SK-N-SH treated with all-trans-retinoic acid at 6 μM for 48 hours (cell line): Measurements from ENCODE around the gene CNTRL.

Experiments used
- ATAC-seq: fragments of 200-7000 bp; cut with Tn5 transposase; 3 replicates; pipeline ENCODE4 v1.9.1; 2020; ENCODE audit warnings: mild to moderate bottlenecking, moderate library complexity
- CSDC2 ChIP-seq: fragments of 250-450 bp; sonication (Bioruptor Pico); IDR thresholded peaks from 2 replicates; pipeline ENCODE4 v1.5.0; 2020; ENCODE audit warnings: mild to moderate bottlenecking, moderate library complexity
- GLIS3 ChIP-seq: fragments of 250-450 bp; sonication (Bioruptor Pico); IDR thresholded peaks from 2 replicates; pipeline ENCODE4 v1.5.0; 2020; ENCODE audit warnings: mild to moderate bottlenecking, moderate library complexity
- ISL1 ChIP-seq: fragments of 250-450 bp; sonication (Bioruptor Pico); IDR thresholded peaks from 2 replicates; pipeline ENCODE4 v2.1.2; 2022; ENCODE audit warnings: mild to moderate bottlenecking, moderate library complexity
- OSR1 ChIP-seq: fragments of 250-450 bp; sonication (Bioruptor Pico); IDR thresholded peaks from 2 replicates; pipeline ENCODE4 v1.8.0; 2022; ENCODE audit warnings: moderate library complexity, mild to moderate bottlenecking, inconsistent platforms
- PATZ1 ChIP-seq: fragments of 250-450 bp; sonication (Bioruptor Pico); IDR thresholded peaks from 2 replicates; pipeline ENCODE4 v1.8.0; 2020; ENCODE audit warnings: mild to moderate bottlenecking, moderate library complexity, borderline replicate concordance
- PPARA ChIP-seq: fragments of 250-450 bp; sonication (Bioruptor Pico); IDR thresholded peaks from 2 replicates; pipeline ENCODE4 v1.5.0; 2020; ENCODE audit warnings: mild to moderate bottlenecking, borderline replicate concordance
- RARB ChIP-seq: fragments of 250-450 bp; sonication (Bioruptor Pico); IDR thresholded peaks from 2 replicates; pipeline ENCODE4 v1.8.0; 2021; ENCODE audit warnings: mild to moderate bottlenecking, moderate library complexity
- SNAI2 ChIP-seq: fragments of 250-450 bp; sonication (Bioruptor Pico); IDR thresholded peaks from 2 replicates; pipeline ENCODE4 v1.5.0; 2020; ENCODE audit warnings: mild to moderate bottlenecking, moderate library complexity
- TCF4 ChIP-seq: fragments of 250-450 bp; sonication (Bioruptor Pico); IDR thresholded peaks from 2 replicates; pipeline ENCODE4 v1.8.0; 2021; ENCODE audit warnings: mild to moderate bottlenecking, moderate library complexity, borderline replicate concordance
- ZC3H10 ChIP-seq: fragments of 250-450 bp; sonication (Bioruptor Pico); IDR thresholded peaks from 2 replicates; pipeline ENCODE4 v1.5.1; 2021; ENCODE audit warnings: mild to moderate bottlenecking, moderate library complexity
- ZFP3 ChIP-seq: fragments of 250-450 bp; sonication (Bioruptor Pico); IDR thresholded peaks from 2 replicates; pipeline ENCODE4 v1.5.0; 2020; ENCODE audit warnings: mild to moderate bottlenecking, moderate library complexity
- ZFP30 ChIP-seq: fragments of 450-650 bp; formaldehyde crosslinking; IDR thresholded peaks from 2 replicates; pipeline ENCODE4 v1.5.0; 2022; ENCODE audit warnings: mild to moderate bottlenecking, moderate library complexity
- ZNF565 ChIP-seq: fragments of 450-650 bp; formaldehyde crosslinking; conservative IDR thresholded peaks from 2 replicates; pipeline ENCODE4 v1.5.0; 2020; ENCODE audit warnings: low read depth, mild to moderate bottlenecking, moderate library complexity
- ZNF70 ChIP-seq: fragments of 450-650 bp; formaldehyde crosslinking; IDR thresholded peaks from 2 replicates; pipeline ENCODE4 v1.5.0; 2020; ENCODE audit warnings: mild to moderate bottlenecking, moderate library complexity
- ZNF8 ChIP-seq: fragments of 450-650 bp; formaldehyde crosslinking; IDR thresholded peaks from 2 replicates; pipeline ENCODE4 v1.5.0; 2020; ENCODE audit warnings: mild to moderate bottlenecking, moderate library complexity
- TF ChIP-seq, protein P1 (sequence below): fragments of 250-450 bp; sonication (Bioruptor Pico); IDR thresholded peaks from 2 replicates; pipeline ENCODE4 v1.5.0; 2020; ENCODE audit warnings: mild to moderate bottlenecking, moderate library complexity
- TF ChIP-seq, protein P2 (sequence below): fragments of 250-450 bp; sonication (Bioruptor Pico); IDR thresholded peaks from 2 replicates; pipeline ENCODE4 v1.8.0; 2021; ENCODE audit warnings: low read depth, mild to moderate bottlenecking, moderate library complexity, borderline replicate concordance
- TF ChIP-seq, protein P3 (sequence below): fragments of 250-450 bp; sonication (Bioruptor Pico); IDR thresholded peaks from 2 replicates; pipeline ENCODE4 v1.5.1; 2021; ENCODE audit warnings: mild to moderate bottlenecking, moderate library complexity

CNTRL gene

DNA sequence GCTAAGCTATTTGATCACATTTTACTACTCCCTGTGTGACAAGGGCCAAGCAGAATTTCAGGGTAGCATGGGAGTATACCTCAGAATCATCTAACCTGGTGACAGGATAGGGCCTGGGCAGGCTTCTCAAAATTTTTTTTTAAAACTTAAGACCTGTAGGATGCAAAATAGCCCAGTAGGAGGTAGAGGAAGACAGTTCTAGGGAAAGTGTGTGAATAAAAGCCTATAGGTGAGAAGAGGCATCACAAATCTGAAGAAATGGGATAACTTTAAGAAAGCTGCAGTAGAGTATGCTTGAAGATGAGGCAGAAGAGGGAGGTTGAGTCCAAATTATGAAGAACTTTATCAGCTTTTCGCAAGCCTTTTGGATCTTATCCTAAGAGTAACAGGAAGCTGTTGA is 32.3 kb downstream of the CNTRL start:
- ATAC-seq: peak; percentile 59
- TF ChIP-seq RARB (no peak), ZFP3 (CRISPR knock-in tag) (no peak), TCF4 (CRISPR knock-in tag) (no peak), ZNF70 (CRISPR knock-in tag) (no peak), ZC3H10 (CRISPR knock-in tag) (no peak)
- TF ChIP-seq, protein P1, sequence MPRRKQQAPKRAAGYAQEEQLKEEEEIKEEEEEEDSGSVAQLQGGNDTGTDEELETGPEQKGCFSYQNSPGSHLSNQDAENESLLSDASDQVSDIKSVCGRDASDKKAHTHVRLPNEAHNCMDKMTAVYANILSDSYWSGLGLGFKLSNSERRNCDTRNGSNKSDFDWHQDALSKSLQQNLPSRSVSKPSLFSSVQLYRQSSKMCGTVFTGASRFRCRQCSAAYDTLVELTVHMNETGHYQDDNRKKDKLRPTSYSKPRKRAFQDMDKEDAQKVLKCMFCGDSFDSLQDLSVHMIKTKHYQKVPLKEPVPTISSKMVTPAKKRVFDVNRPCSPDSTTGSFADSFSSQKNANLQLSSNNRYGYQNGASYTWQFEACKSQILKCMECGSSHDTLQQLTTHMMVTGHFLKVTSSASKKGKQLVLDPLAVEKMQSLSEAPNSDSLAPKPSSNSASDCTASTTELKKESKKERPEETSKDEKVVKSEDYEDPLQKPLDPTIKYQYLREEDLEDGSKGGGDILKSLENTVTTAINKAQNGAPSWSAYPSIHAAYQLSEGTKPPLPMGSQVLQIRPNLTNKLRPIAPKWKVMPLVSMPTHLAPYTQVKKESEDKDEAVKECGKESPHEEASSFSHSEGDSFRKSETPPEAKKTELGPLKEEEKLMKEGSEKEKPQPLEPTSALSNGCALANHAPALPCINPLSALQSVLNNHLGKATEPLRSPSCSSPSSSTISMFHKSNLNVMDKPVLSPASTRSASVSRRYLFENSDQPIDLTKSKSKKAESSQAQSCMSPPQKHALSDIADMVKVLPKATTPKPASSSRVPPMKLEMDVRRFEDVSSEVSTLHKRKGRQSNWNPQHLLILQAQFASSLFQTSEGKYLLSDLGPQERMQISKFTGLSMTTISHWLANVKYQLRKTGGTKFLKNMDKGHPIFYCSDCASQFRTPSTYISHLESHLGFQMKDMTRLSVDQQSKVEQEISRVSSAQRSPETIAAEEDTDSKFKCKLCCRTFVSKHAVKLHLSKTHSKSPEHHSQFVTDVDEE (CRISPR knock-in tag): no peak
- TF ChIP-seq, protein P2, sequence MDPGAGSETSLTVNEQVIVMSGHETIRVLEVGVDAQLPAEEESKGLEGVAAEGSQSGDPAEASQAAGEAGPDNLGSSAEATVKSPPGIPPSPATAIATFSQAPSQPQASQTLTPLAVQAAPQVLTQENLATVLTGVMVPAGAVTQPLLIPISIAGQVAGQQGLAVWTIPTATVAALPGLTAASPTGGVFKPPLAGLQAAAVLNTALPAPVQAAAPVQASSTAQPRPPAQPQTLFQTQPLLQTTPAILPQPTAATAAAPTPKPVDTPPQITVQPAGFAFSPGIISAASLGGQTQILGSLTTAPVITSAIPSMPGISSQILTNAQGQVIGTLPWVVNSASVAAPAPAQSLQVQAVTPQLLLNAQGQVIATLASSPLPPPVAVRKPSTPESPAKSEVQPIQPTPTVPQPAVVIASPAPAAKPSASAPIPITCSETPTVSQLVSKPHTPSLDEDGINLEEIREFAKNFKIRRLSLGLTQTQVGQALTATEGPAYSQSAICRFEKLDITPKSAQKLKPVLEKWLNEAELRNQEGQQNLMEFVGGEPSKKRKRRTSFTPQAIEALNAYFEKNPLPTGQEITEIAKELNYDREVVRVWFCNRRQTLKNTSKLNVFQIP (CRISPR knock-in tag): no peak

GRCh38 chr9:121107881-121108280 is 33.1 kb downstream of the CNTRL start:
- no peak for TF ChIP-seq OSR1 (CRISPR knock-in tag)
- no peak for TF ChIP-seq PATZ1
- no peak for TF ChIP-seq CSDC2 (CRISPR knock-in tag)
- TF ChIP-seq TCF4 (CRISPR knock-in tag): no peak
- TF ChIP-seq SNAI2 (CRISPR knock-in tag): no peak
- TF ChIP-seq, all 23 proteins: peak for 0
- no peak for ATAC-seq

DNA sequence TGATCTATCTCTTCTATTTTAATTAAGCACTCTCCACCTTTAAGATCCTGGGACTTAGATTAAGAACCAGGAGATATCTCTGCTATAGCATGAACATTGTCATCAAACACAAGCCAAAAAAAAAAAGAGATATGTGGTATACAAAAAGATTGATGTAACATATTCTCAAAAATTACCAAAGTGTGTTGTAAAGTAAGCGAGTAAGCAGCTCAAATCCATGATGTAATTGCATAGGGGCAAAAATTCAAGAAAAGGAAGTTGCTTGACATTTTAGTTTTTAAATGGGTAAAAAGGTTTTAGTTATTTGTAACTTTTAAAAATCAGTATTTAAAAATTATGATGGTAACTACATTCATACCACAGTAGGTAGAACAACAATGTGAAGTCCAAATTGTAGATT is 40.7 kb downstream of the CNTRL start:
- ATAC-seq: no peak
- TF ChIP-seq CSDC2 (CRISPR knock-in tag) (no peak), ZFP30 (CRISPR knock-in tag) (no peak), GLIS3 (no peak), PPARA (CRISPR knock-in tag) (no peak), ZC3H10 (CRISPR knock-in tag) (no peak), RARB (no peak), ZFP3 (CRISPR knock-in tag) (no peak), ZNF565 (CRISPR knock-in tag) (no peak), ZNF8 (CRISPR knock-in tag) (no peak), ZNF70 (CRISPR knock-in tag) (no peak), SNAI2 (CRISPR knock-in tag) (no peak), PATZ1 (no peak), OSR1 (CRISPR knock-in tag) (no peak), ISL1 (no peak)
- TF ChIP-seq, protein P1 (CRISPR knock-in tag): no peak
- TF ChIP-seq, protein P2 (CRISPR knock-in tag): no peak
- TF ChIP-seq, protein P3, sequence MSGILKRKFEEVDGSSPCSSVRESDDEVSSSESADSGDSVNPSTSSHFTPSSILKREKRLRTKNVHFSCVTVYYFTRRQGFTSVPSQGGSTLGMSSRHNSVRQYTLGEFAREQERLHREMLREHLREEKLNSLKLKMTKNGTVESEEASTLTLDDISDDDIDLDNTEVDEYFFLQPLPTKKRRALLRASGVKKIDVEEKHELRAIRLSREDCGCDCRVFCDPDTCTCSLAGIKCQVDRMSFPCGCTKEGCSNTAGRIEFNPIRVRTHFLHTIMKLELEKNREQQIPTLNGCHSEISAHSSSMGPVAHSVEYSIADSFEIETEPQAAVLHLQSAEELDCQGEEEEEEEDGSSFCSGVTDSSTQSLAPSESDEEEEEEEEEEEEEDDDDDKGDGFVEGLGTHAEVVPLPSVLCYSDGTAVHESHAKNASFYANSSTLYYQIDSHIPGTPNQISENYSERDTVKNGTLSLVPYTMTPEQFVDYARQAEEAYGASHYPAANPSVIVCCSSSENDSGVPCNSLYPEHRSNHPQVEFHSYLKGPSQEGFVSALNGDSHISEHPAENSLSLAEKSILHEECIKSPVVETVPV (CRISPR knock-in tag): no peak
- TF ChIP-seq, all 23 proteins: peak for 0
